Activated gamma-delta T cell treated with anti-CD3 and anti-CD28 coated beads, Interleukin-2, amount 50 U/mL, for 16 hours (primary cell): ENCODE data around the gene G2E3.
"Not testable (repeated sequence)": the region's sequence is repeated elsewhere in the genome, so short reads cannot be mapped to it uniquely, and the experiment has no call there.

Experiments used
- DNase-seq: peaks from one replicate; pipeline ENCODE4 v3.0.0-alpha.2; 2020; ENCODE audit warnings: low read depth

Gene G2E3

GRCh38 chr14:30558675-30559555, at the start of gene G2E3:
G2E3 (plus strand) TSS chr14:30559158; CDS start chr14:30581080, 21,922 bp downstream.
- DNase-seq, result peak; percentile 82

GRCh38 chr14:30517737-30518136, 41.2 kb upstream of the G2E3 start:
- no peak for DNase-seq

- no peak for DNase-seq
These were observed 39.9 kb upstream of the G2E3 start for GRCh38 chr14:30518867-30519560.

- DNase-seq, result no peak
These were observed 39.0 kb upstream of the G2E3 start for GRCh38 chr14:30519961-30520360.

- DNase-seq, result no peak
These were observed 38.4 kb upstream of the G2E3 start for GRCh38 chr14:30520536-30520935.

GRCh38 chr14:30521899-30522736, 36.8 kb upstream of the G2E3 start:
- DNase-seq, result no peak

GRCh38 chr14:30525833-30526232, 33.1 kb upstream of the G2E3 start:
- no peak for DNase-seq

- no peak for DNase-seq
These were observed 31.8 kb upstream of the G2E3 start for GRCh38 chr14:30527196-30527595.

- DNase-seq, result no peak
These were observed 30.8 kb upstream of the G2E3 start for GRCh38 chr14:30528119-30528518.

- no peak for DNase-seq
These were observed 29.9 kb upstream of the G2E3 start for GRCh38 chr14:30528778-30529642.

GRCh38 chr14:30532264-30532663, 26.7 kb upstream of the G2E3 start:
- DNase-seq, result no peak

GRCh38 chr14:30533126-30533525, 25.8 kb upstream of the G2E3 start:
- DNase-seq, result no peak

- no peak for DNase-seq
These were observed 17.6 kb upstream of the G2E3 start for GRCh38 chr14:30541318-30541717.

GRCh38 chr14:30546735-30547134, 12.2 kb upstream of the G2E3 start:
- DNase-seq, result not testable (repeated sequence)

- no peak for DNase-seq
These were observed 11.4 kb upstream of the G2E3 start for GRCh38 chr14:30547388-30548048.

GRCh38 chr14:30550335-30550734, 8.6 kb upstream of the G2E3 start:
- no peak for DNase-seq

- DNase-seq, result no peak
These were observed 7.5 kb upstream of the G2E3 start for GRCh38 chr14:30551460-30551859.

GRCh38 chr14:30553311-30553989, 5.5 kb upstream of the G2E3 start:
- no peak for DNase-seq

- DNase-seq, result no peak
These were observed 640 bp upstream of the G2E3 start for GRCh38 chr14:30558362-30558674.

GRCh38 chr14:30559638-30560091, 707 bp downstream of the G2E3 start:
- DNase-seq, result no peak
